T47D (cell line): ENCODE data around the gene COG3.

ENCODE experiments used
- DNase-seq, 2 experiments: peaks; one replicate each; pipeline versions ENCODE4 v3.0.0 to v3.0.0-alpha.2; 2011 to 2012; ENCODE audit warnings: low read depth in 1 of 2, low spot score in 1 of 2
- JUND ChIP-seq: IDR thresholded peaks from 2 replicates; pipeline ENCODE4 v1.6.1; 2012; ENCODE audit warnings: low read depth
- in situ Hi-C: cut with HindIII; loops from 2 replicates; pipeline ENCODE4 v1.10.0; 2016; ENCODE audit warnings: low sequenced_read_pairs, low pct_unique_long_range_greater_than_20kb

The COG3 gene

DNA sequence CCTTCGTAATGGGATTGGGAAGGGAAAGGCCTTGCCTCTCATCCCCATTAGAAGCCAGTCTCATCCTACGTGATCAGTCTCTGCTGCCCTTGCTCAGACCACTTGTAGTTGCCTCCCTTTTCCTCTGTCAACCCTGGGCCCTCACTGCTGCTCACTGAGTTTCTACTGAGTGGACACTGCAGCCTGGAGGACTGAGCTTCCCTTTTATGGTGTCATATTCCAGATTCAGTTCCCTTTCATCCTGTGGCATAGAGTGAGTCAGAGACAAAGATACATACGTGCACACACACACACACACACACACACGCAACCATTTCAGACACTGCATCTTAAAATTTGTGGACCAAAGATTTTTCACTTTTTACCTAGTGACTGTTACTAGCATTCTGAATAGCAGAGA is 56.6 kb downstream of the COG3 start:
- in situ Hi-C loops, result no loop called here
- no peak for TF ChIP-seq JUND
- DNase-seq, result no peak

DNA sequence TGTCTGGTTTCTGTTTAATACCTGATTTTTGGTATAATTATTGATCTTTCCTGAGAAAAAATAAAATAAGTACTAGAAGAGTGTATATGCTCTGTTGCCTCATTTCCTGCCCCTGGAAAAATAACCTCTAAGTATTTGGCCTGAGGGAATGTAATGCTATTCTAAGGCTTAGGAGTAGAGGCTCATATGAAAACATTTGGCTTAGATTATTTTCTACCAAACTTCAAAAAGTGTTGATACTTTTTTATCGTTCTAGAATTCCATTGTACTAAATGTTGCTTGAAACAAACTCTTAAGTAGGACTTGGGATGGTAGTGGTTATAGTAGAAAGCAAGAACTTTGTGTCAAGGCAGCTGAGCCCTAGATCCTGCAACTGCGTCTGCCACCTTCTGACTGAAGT is 57.8 kb downstream of the COG3 start:
- in situ Hi-C loops, result no loop called here
- DNase-seq, result no peak
- TF ChIP-seq JUND, result no peak

DNA sequence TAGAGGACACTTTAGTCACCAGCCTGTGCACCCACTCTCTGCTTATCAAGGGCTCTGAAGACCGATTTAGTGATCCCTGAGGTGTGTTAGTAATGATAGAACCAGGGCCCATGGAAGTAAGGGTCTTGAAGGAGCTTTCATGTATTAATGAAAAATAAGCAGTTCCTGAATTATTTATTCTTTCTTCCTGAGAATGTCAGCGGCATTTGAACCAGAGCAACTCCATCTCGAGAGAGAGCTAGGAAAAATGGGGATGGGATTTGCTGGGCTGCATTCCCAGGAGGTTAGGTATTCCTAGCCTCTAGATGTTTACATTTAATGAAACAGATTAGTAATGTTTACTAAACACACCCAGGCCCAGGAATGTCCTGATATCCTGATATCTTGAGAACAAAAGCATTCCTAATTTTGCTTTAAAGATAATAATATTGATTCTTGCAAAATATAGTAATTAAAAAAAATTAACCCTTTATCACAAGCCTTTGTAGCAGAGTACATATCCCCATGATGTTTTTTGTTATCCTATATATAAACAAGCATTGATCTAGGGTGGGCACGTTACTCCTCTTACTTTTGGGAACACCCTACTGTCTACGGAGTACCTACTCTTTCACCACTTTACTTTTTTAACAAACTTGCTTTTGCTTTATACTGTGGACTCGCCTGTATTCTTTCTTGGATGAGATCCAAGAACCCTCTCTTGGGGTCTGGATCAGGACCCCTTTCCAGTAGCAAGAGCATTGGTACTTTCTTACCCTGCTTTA is 63.1 kb downstream of the COG3 start:
- peak in 1 of 2 experiments; percentile 3 for DNase-seq
- in situ Hi-C loops, result no loop called here
- no peak for TF ChIP-seq JUND

DNA sequence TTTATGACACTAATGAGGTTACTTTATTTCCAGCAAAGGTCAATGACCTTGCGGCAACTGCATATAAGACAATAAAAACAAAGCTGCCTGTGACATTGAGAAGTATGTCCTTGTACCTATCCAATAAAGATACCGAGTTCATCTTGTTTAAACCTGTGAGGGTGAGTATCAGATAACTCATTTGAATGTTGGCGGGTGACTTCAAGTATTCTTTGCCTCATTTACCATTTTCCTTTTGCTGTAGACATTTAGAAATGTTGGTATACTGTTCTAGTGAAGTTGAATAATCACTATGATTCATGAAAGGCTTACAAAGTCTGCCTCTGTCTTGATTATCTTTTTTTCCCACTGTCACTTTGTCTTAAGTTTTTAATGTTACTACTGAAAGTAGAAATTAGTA is 65.0 kb downstream of the COG3 start:
- DNase-seq, result no peak
- TF ChIP-seq JUND, result no peak

DNA sequence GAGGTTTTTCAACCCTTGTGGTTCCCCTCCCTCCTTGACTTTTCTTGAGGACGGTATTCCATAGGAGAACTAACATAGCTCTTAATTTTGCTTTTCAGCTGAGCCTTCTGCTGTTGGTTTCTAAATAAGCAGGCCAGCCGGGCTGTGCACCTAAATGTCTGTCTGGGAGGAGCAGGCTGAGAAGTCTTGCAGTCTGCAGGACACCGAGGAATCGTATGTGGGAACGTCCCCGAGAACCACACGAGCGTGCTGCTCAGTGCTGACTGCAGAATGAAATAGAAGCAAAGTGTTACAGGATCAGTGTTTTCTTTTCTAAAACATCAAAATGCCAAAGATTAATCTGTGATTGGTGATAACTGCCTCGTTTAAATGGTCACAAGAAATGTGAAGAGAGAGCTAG is 69.9 kb downstream of the COG3 start:
- no peak for TF ChIP-seq JUND
- in situ Hi-C loops, result no loop called here
- DNase-seq, result no peak

More for the DNA sequence above, 65.0 kb downstream of the COG3 start:
- in situ Hi-C loops, result no loop called here

DNA sequence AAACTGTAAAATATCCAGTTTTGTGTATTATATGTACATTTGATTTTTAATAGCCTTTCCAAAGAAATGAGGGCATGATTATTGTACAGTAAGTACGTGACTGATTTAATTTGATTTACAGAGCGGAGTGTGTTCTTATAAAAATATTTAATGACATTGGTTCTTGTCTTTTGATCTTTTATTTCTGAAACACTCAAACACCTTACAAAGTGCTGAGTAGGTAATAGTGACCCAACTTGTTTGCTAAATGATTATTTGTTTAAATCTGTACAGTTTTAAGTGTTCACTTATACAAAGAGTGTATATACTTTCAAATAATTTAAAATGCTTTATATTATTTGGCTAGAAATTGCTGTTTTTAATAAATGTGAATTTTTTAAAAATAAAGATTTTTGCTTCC is 71.5 kb downstream of the COG3 start:
- no peak for DNase-seq
- in situ Hi-C loops, result no loop called here
- no peak for TF ChIP-seq JUND

DNA sequence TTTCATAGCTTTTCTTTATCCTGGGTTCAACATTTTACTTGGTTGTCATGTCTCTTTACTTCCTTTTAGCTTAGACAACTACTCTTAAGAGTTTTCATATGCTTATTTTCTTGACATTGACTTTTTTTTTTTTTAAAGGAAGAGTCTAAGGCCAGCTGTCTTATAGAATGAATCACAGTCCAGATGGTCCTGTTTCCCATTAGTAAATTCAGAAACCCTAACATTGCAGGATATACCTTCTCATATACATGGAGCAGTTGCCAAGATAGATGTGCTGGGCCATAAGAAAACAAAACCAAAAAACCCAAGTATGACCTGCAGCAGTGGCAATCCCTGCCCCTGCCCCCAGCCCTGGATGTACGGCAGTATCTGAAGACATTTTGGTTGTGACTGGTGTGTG is 72.8 kb downstream of the COG3 start:
- no peak for TF ChIP-seq JUND
- DNase-seq, result no peak
- in situ Hi-C loops, result no loop called here

DNA sequence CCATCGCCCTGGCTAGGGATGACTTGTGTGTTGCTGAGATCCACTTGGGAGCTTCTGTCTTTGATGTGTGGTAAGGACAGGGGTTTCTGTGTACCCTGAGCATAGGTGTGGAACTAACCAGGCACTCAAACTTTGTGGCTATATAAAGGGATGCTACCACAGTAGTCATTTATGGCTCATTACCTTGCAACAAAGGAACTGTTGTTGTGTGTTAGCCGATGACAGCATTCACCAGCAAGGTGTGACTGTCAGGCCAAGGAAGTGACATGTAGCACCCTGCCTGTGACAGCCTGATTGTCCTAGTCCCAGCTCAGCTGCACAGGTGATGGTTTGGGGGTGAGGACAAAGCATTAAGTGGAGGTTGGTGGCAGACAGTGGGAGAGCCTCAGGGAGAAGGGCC is 73.6 kb downstream of the COG3 start:
- no peak for TF ChIP-seq JUND

DNA sequence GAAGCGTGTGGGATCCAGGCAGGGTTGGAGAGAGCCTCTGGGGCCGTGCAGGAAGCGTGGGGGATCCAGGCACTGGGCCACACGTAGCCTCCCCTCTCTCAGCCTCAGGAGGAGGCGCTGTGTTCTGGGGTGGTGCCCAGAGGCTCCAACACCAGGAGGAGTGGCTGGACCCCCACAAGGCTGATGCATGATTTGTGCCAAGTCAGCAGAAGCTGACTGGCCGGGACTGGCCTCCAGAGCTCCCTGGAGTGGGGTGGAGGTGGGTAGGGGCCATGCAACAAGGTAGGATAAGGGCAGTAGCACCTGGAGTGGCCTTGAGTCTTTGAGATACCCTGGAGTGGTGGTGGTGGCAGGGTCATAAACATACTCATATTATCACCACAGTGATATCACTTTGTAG is 75.5 kb downstream of the COG3 start:
- in situ Hi-C loops, result no loop called here
- TF ChIP-seq JUND, result no peak
- DNase-seq, result no peak

More for the DNA sequence above, 73.6 kb downstream of the COG3 start:
- in situ Hi-C loops, result no loop called here
- DNase-seq, result no peak

DNA sequence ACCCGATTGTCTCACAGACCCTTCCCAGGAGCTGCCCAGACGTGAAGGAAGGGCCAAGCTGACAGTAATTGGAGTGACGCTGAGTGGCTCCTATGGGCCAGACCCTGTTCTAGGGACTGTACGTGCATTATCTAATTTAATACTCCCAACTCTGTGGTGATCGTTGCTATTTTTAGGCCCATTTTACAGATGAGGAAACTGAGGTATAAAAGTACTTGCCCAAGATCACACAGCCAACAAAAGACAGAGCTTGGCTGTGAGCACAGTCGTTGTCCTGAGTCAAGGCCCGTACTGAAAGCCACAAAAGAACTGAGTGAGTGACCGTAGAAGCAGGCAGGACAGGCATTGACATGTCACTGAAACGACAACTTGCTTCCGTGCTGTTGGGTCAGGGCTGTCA is 76.1 kb downstream of the COG3 start:
- no peak for TF ChIP-seq JUND
- DNase-seq, result no peak
- in situ Hi-C loops, result no loop called here

DNA sequence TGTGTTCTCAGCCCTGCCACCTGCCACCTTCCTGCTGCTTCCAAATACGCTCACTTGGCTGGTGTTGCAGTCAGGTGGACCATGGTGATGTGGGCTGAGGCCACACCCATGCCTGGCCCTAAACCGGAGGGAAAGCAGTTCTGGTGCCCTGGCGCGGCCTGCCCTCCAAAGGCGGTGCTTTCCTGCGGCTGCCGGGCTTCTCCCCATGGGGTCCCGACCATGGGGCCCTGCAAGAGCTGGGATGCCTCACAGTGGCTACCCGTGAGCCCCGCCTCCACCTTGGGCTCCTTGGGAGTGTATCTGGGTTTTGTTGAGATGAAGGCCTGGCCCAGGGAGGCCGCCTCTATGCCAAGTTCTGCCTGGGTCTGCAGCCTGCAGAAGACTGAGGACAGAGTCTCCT is 77.1 kb downstream of the COG3 start:
- no peak for TF ChIP-seq JUND
- DNase-seq, result no peak
- in situ Hi-C loops, result no loop called here

DNA sequence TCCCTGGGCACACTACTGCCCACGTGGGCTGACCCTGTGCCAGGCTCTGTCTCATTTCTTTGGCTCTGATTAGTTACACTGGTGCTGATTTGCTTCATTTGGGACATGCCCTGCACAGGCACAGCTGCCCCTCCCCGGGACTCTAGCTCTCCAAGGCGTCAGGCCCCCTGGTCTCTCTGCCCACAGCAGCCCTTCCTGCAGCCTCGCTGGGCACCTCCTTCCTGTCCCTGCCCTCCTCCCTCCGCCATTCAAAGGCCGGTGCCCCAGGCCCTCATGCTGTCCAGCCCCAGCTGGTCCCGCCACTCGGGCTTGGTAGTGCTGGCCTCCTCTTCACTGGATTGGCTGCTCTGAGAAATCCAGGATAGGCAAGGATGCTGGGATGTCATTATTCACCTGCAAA is 77.7 kb downstream of the COG3 start:
- no peak for DNase-seq
- TF ChIP-seq JUND, result no peak
- in situ Hi-C loops, result no loop called here

DNA sequence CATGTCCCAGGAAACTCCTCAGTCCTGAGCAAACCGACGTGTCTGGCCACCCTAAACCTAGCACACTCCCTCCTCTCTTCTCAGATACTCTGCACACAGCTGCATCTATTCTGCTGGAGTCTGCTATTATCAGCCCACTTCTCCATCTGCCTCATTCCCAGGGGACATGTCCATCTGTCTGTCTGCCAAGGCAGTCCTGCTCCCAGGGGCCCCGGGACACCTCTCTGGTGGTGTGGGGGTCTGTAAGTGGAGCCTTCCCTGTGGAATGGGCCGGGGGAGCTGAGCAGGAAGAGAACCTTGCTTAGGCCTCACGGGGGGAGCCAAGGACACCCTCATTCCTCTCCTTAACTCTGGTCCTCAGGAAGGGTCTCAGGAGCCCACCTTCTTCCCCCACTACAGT is 78.1 kb downstream of the COG3 start:
- no peak for TF ChIP-seq JUND
- in situ Hi-C loops, result no loop called here
- no peak for DNase-seq

DNA sequence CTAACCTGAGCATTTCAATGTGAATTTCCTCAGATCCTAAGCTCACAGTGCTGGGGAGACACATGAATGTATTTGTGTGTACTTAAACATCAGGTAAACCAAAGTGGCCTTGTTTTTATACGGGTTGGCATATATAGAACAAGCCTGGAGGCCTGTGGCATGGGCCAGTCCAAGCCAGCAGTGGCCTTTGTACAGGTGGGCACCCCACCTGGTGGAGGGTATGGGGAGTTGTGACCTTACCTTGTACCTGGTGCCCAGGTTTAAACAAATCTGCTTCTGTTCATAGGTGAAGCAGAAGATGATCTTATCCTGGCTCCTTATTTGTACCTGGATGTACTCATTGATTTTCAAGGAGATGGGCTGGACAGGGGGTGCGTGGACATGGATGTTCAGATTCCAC is 79.8 kb downstream of the COG3 start:
- DNase-seq, result peak in 1 of 2 experiments; percentile 7
- in situ Hi-C loops, result no loop called here
- no peak for TF ChIP-seq JUND
